GM06990 (cell line): Measurements from ENCODE around the gene CDC20B.

Experiments
- DNase-seq: peaks from one replicate; pipeline ENCODE4 v3.0.0-alpha.2; 2011; ENCODE audit not compliant: insufficient read length; ENCODE audit errors: extremely low read depth
- H3K27me3 ChIP-seq: replicated peaks from 2 replicates; pipeline ENCODE4 v1.6.0; 2011; ENCODE audit warnings: low read length; ENCODE audit not compliant: control insufficient read depth, insufficient read depth
- H3K36me3 ChIP-seq: 2 replicates; pipeline ENCODE4 v1.5.1; 2011; ENCODE audit warnings: low read length; ENCODE audit not compliant: control insufficient read depth, insufficient read depth
- H3K4me3 ChIP-seq: replicated peaks from 2 replicates; pipeline ENCODE4 v1.5.1; 2011; ENCODE audit warnings: low read depth, mild to moderate bottlenecking, control low read depth, low read length
- CTCF ChIP-seq: IDR thresholded peaks from 2 replicates; pipeline ENCODE4 v1.5.1; 2011; ENCODE audit warnings: low read length, control low read depth, mild to moderate bottlenecking, inconsistent platforms; ENCODE audit not compliant: insufficient read depth, poor library complexity, severe bottlenecking

The CDC20B gene

GRCh38 chr5:55172937-55173686, at the start of gene CDC20B:
CDC20B (minus strand) TSS chr5:55173177; CDS start chr5:55173000, 177 bp downstream.
- no peaks in the 10 kb centered on the region for H3K36me3 ChIP-seq
- TF ChIP-seq CTCF = no peak
- peak; percentile 80 for DNase-seq
- H3K4me3 ChIP-seq = peak within 1 kb of the TSS; percentile 60
- H3K27me3 ChIP-seq = peaks cover 3% of the 10 kb centered on the region

GRCh38 chr5:55222092-55222984, 49.4 kb upstream of the CDC20B start:
- peaks cover 3% of the 10 kb centered on the region for H3K27me3 ChIP-seq
- no peak for DNase-seq
- H3K4me3 ChIP-seq = no peak overlapping the region
- H3K36me3 ChIP-seq = no peaks in the 10 kb centered on the region
- TF ChIP-seq CTCF = no peak

DNA sequence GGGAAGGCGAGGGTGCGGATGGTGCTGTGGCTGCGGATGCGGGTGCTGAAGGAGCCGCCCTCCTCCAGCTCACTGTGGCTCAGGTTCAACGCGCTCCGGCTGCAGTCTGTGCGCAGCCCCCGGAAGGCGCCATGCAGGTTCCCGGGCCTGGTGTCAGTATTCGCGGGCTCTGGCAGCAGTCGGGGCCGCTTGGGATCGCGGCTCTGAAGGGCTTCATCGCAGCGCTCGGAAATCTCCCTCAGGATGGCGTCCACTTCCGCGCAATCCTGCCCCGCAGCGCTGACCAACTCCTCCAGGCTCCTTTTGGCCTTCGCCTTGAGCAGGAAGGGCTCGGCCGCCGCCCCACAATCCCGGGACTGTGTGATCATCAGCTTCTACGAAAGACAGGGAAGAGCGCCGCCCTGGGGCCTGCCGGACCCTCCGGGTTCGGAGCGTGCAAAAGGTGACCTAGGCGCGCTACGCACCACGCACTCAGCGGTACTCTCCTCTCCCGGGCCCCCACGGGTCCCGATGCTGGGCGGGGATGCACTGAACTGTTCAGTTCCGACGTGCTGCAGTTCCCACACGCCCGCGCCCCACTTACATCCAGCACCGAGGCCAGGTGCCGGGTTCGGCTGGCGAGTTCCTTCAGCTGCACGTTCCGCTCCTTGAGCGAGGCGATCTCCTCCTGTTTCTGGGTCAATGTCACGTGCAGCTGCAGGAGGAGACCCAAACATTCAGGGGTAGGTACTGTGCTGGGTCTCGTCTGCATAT, 47.6 kb upstream of the CDC20B start:
- Histone ChIP-seq H3K4me3 (no peak overlapping the region), H3K36me3 (no peaks in the 10 kb centered on the region), H3K27me3 (peaks cover 3% of the 10 kb centered on the region)
- TF ChIP-seq CTCF = no peak
- no peak for DNase-seq

DNA sequence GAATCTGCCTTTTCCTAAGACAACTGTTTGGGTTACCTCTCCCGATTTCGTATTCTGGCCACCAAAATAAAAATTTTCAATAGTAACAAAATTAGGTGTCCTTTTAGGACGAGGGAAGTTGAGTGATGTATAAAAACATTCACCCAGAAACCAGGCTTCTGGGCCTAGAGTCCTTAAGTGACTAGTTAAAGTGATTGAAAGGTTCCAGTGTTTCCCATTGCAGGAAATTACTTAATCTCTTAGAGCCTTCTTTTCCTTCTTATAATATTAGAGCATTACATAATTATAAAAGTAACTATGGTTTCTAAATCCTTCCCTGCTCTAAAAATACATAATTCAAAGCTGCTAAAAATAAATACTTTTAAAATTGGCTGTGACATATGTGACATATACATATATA, 46.8 kb upstream of the CDC20B start:
- no peak overlapping the region for H3K4me3 ChIP-seq
- peaks cover 3% of the 10 kb centered on the region for H3K27me3 ChIP-seq
- TF ChIP-seq CTCF = no peak
- no peaks in the 10 kb centered on the region for H3K36me3 ChIP-seq
- no peak for DNase-seq

GRCh38 chr5:55218967-55219366, 46.0 kb upstream of the CDC20B start:
- TF ChIP-seq CTCF = no peak
- H3K27me3 ChIP-seq = peaks cover 2% of the 10 kb centered on the region
- no peak for DNase-seq
- H3K4me3 ChIP-seq = no peak overlapping the region
- H3K36me3 ChIP-seq = no peaks in the 10 kb centered on the region
